Omental fat pad (tissue), 4 donors: Measurements from ENCODE around the gene PAQR3. TPM values are rescaled to one million over a fixed set of nuclear protein-coding genes. Genes with fewer than 3 reads are reported as not detected.

Source experiments
- ATAC-seq: fragments of 150-250 bp; one replicate; pipeline ENCODE4 v1.9.1; 2016; ENCODE audit warnings: mild to moderate bottlenecking, moderate library complexity; ENCODE audit not compliant: low FRiP score
- DNase-seq: peaks from one replicate; pipeline ENCODE4 v3.0.0-alpha.2; 2019; ENCODE audit warnings: low spot score
- total RNA-seq, 4 donors: library from RNA; depleted of rRNA; stranded (reverse); fragments of >200 nt; gene quantifications; one replicate each; pipeline ENCODE4 v1.1.0, GENCODE V29; 2016
- TF ChIP-seq, protein P1 (sequence below), 3 donors: fragments of 450-650 bp; IDR thresholded peaks; one replicate each; pipeline ENCODE4 v1.5.1; 2016 to 2017; ENCODE audit warnings: antibody characterized with exemption in 3 of 3, mild to moderate bottlenecking in 3 of 3, moderate library complexity in 2 of 3

The PAQR3 gene
- total RNA-seq, 4 donors from 2014 or later: 7.1 to 17.3 (median 9.7) TPM

DNA sequence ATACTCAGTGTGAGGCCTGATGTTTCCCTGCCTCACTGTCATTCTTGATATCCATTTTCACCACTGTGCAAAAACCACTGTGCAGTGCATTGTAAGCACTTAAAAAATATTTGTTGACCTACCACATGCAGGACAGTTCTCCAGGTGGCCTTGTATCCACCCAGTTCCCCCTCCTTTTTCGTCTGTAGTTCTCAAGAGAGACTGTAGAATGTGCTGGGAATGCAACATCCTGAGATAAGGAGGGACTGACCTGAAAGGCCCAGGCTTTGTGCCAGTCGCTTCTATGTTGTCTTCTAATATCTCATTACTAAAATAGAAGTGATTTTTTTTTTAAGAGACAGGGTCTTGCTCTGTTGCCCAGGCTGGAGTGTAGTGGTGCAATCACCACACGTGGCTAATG is 21.7 kb upstream of the PAQR3 start:
- TF ChIP-seq, protein P1, sequence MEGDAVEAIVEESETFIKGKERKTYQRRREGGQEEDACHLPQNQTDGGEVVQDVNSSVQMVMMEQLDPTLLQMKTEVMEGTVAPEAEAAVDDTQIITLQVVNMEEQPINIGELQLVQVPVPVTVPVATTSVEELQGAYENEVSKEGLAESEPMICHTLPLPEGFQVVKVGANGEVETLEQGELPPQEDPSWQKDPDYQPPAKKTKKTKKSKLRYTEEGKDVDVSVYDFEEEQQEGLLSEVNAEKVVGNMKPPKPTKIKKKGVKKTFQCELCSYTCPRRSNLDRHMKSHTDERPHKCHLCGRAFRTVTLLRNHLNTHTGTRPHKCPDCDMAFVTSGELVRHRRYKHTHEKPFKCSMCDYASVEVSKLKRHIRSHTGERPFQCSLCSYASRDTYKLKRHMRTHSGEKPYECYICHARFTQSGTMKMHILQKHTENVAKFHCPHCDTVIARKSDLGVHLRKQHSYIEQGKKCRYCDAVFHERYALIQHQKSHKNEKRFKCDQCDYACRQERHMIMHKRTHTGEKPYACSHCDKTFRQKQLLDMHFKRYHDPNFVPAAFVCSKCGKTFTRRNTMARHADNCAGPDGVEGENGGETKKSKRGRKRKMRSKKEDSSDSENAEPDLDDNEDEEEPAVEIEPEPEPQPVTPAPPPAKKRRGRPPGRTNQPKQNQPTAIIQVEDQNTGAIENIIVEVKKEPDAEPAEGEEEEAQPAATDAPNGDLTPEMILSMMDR (IDR thresholded peaks at IDR 0.05): no peak
- DNase-seq (no peak), ATAC-seq (no peak)

DNA sequence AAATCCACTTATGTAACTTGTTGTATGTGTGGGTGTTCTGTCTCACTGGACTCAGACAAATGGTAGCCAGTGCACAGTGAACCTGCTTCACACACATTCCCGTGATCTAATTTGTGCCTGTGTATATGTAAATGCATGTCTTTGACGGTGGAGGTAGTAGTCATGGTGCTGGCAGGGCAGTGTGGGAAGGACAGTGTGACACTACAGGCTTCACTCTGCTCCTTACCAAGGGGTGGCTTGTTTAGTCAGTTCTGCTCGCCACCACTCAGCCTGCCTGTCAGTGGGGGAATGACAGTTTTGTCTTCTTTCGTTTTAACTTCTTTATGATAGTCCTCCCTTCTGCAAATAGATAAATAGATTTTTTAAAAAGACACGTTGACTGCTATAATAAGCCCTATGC is 17.7 kb upstream of the PAQR3 start:
- ATAC-seq: no peak
- TF ChIP-seq, protein P1 (IDR thresholded peaks at IDR 0.05): no peak

DNA sequence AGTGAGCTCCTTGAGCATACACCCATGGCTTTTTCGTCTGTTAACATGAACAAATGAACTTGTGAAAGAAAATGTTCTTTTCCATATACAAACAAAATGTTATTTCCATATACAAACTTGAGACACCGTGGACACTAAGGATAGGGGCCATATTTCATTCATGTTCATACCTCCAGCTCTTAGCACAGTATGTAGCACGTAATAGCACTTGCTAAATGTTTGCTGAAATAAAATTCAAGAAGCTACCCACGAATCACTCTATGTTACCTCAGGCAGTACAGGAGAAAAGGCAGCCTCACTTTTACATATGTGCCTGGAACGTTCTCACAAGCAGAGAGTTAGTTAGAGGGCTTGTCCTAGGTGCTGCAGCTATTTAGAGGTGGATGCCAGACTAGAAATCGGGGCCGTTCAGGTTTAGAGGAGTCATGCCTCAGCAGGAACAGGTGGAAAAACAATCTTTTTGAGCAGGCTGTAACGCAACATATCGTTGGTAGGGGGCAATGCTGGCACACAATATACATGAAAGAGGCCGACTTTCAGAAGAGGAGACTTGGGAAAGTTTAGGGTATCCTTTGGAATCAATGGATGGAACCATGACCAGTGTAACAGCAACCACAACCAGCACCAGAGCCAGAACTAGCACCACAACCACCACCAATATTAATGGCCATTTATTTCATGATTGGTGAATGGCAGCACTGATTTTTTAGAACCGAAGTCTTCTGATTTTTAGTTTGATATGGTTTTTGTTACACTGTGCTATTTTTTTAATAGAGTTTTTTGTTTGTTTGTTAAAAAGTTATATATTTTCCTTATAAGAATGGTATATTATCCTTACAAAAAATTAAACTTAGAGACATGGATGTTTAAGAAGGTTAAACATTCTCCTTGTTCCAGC is 14.8 kb upstream of the PAQR3 start:
- DNase-seq: no peak
- no peak for ATAC-seq
- TF ChIP-seq, protein P1 (IDR thresholded peaks at IDR 0.05): no peak

More for the DNA sequence above, 17.7 kb upstream of the PAQR3 start:
- DNase-seq: no peak

DNA sequence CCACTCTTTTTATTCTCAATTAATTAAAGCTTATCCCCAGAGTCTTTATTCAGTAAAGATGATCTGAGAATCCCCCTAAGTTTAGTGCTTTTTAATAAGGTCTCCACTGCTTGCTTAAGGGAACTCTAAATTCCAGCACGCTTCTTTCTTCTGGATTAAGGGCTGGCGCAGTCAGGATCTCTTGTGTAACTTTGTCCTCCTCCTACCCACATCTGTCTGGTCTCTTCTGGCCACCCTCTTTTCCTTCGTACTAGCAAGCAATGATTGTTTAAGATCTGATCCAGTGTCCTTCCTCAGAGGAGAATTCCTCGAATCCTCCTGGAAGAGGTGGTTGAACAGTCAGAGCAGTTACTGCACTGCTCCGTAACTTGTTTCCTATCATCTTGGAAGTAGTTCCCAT is 14.0 kb upstream of the PAQR3 start:
- DNase-seq (no peak), ATAC-seq (no peak)
- TF ChIP-seq, protein P1 (IDR thresholded peaks at IDR 0.05): no peak

DNA sequence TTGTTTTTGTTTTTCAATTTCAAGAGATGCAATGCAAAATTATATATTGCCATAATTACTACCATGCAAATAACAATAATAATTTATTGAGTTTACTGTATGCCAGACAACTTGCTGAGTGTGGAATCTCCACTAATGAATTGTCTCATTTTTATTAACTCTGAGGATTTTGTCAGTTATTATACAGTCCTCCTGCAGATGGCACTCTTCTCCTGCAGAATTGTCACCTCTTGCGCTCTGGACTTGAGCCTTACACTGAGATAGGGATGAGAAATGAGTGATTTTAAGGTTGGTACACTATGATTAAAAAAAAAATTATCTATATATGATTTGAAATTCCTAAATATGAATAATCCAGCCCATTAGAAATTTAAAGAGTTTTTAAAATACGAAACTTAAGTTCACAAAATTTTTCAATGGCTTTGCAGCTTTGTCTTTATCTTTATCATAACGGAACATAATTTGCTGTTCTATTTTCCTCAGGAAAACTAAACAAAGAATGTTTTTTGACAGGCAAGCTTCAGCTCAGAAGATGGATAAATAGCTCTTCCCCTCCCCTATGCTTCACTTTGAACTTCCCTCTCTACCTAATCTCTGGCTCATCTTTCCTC is 12.7 kb upstream of the PAQR3 start:
- no peak for DNase-seq
- TF ChIP-seq, protein P1 (IDR thresholded peaks at IDR 0.05): no peak
- peak; percentile 71 for ATAC-seq

DNA sequence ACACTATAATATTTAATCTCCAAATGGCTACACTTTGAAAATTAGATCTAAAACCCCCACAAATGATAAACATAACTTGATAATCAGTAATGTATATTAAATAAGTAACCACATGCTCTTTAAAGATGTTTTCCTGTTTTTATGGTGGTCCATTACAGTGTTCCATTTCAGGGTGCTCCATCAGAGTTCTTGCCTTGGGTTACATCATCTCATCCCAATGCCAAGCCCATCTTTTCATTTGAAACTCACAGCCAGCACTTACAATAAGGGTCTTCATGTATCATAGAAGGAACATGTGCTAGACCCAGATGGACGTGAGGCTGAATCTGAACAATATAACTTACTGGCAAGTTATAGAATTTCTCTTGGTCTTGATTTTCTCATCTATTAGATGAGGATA is 10.5 kb upstream of the PAQR3 start:
- TF ChIP-seq, protein P1 (IDR thresholded peaks at IDR 0.05): no peak
- ATAC-seq (no peak), DNase-seq (no peak)
